Measurements from ENCODE around the gene CRYL1. TPM values are rescaled to one million over a fixed set of nuclear protein-coding genes. Genes with fewer than 3 reads are reported as not detected.

The CRYL1 gene
- polyA plus RNA-seq, 1 donor from 2014 or later: 10.6 TPM

DNA sequence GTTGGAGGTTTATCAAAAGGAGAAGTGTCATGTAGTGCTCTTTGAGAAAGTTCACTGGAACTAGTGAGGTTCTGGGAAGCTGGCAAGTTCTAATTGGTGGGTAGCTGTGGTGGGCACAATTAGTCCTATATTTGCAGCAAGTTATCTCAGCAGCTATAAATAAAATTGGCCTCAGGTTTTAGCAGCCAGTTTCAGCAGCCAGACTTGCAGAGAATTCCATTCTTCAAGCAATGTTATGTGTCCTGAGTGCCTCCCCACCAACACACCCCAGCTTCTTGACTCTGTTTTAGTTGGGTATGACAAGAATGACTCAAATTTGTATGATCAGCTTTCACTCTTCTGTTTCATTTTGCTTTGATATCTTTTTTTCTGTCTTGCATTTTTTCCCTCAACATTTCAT is 46.0 kb upstream of the CRYL1 start (continued):
- TF ChIP-seq MXI1 (conservative IDR thresholded peaks at IDR 0.05; ENCODE audit: poor library complexity, severe bottlenecking): no peak

DNA sequence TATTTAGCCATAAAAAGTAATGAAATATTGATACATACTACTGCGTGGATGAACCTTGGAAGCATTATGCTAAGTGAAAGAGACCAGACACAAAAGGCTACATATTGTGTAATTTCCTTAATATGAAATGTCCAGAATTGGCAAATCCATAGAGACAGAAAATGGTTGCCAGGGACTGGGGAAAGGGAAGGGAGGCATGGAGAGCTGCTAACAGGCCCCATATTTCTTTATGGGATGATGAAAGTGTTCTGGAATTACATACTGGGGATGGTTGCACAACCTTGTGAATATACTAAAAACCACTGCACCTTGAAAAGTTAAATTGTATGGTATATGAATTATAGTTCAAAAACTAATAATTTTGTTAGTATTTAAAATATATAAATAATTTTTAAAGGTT is 44.9 kb upstream of the CRYL1 start:
- Histone ChIP-seq H3F3A (ENCODE audit: insufficient read depth, low read length, poor library complexity, severe bottlenecking) (peaks cover 3% of the 10 kb centered on the region), H3K79me2 (replicated peaks; ENCODE audit: insufficient read depth, low read length) (peaks cover 20% of the 10 kb centered on the region), H3K9me2 (ENCODE audit: insufficient read depth, low read length) (no peaks in the 10 kb centered on the region), H3K36me3 (ENCODE audit: insufficient read depth, low read length) (no peaks in the 10 kb centered on the region), H2AFZ (ENCODE audit: low read depth, low read length) (no peak overlapping the region), H4K20me1 (ENCODE audit: insufficient read depth) (no peaks in the 10 kb centered on the region), H3K27me3 (ENCODE audit: insufficient read depth, low read depth, low read length) (no peaks in the 10 kb centered on the region), H3K9ac (ENCODE audit: low read length) (no peak overlapping the region), H3K9me3 (ENCODE audit: low read length) (no peaks in the 10 kb centered on the region), H3K27ac (ENCODE audit: low read length) (no peak overlapping the region), H3K4me2 (ENCODE audit: low read length) (no peak overlapping the region), H3K4me3 (ENCODE audit: low read length) (no peak overlapping the region)
- TF ChIP-seq CTCF (IDR thresholded peaks at IDR 0.05; ENCODE audit: poor library complexity, severe bottlenecking) (no peak), RAD21 (conservative IDR thresholded peaks at IDR 0.05) (no peak), SMC3 (conservative IDR thresholded peaks at IDR 0.05; ENCODE audit: poor library complexity) (no peak), EP300 (conservative IDR thresholded peaks at IDR 0.05; ENCODE audit: poor library complexity, severe bottlenecking) (no peak), TAF1 (IDR thresholded peaks at IDR 0.05; ENCODE audit: low read depth) (no peak), POLR2AphosphoS5 (IDR thresholded peaks at IDR 0.05) (no peak), MXI1 (conservative IDR thresholded peaks at IDR 0.05; ENCODE audit: poor library complexity, severe bottlenecking) (no peak), EZH2 (IDR thresholded peaks at IDR 0.05; ENCODE audit: borderline replicate concordance, insufficient read depth, low read length, poor library complexity, severe bottlenecking) (no peak), REST (IDR thresholded peaks at IDR 0.05; ENCODE audit: borderline replicate concordance) (no peak)

GRCh38 chr13:20567881-20568528 is 42.3 kb upstream of the CRYL1 start:
- TF ChIP-seq POLR2AphosphoS5 (IDR thresholded peaks at IDR 0.05): no peak
- no peak for TF ChIP-seq CTCF (IDR thresholded peaks at IDR 0.05; ENCODE audit: poor library complexity, severe bottlenecking)
- TF ChIP-seq SMC3 (conservative IDR thresholded peaks at IDR 0.05; ENCODE audit: poor library complexity): no peak
- no peak for TF ChIP-seq EP300 (conservative IDR thresholded peaks at IDR 0.05; ENCODE audit: poor library complexity, severe bottlenecking)
- no peak for TF ChIP-seq EZH2 (IDR thresholded peaks at IDR 0.05; ENCODE audit: borderline replicate concordance, insufficient read depth, low read length, poor library complexity, severe bottlenecking)
- TF ChIP-seq MXI1 (conservative IDR thresholded peaks at IDR 0.05; ENCODE audit: poor library complexity, severe bottlenecking): no peak
- TF ChIP-seq TAF1 (IDR thresholded peaks at IDR 0.05; ENCODE audit: low read depth): no peak
- no peak for TF ChIP-seq REST (IDR thresholded peaks at IDR 0.05; ENCODE audit: borderline replicate concordance)
- TF ChIP-seq RAD21 (conservative IDR thresholded peaks at IDR 0.05): no peak
- Histone ChIP-seq H3K9me3 (ENCODE audit: low read length) (no peaks in the 10 kb centered on the region), H3K9ac (ENCODE audit: low read length) (peak overlapping the region; percentile 88), H3K9me2 (ENCODE audit: insufficient read depth, low read length) (no peaks in the 10 kb centered on the region), H3K27ac (ENCODE audit: low read length) (no peak overlapping the region), H4K20me1 (ENCODE audit: insufficient read depth) (no peaks in the 10 kb centered on the region), H2AFZ (ENCODE audit: low read depth, low read length) (peak overlapping the region; percentile 49), H3K36me3 (ENCODE audit: insufficient read depth, low read length) (no peaks in the 10 kb centered on the region), H3K79me2 (replicated peaks; ENCODE audit: insufficient read depth, low read length) (peaks cover 15% of the 10 kb centered on the region), H3F3A (ENCODE audit: insufficient read depth, low read length, poor library complexity, severe bottlenecking) (peaks cover 3% of the 10 kb centered on the region), H3K4me3 (ENCODE audit: low read length) (peak overlapping the region; percentile 97), H3K4me2 (ENCODE audit: low read length) (peak overlapping the region; percentile 76), H3K27me3 (ENCODE audit: insufficient read depth, low read depth, low read length) (no peaks in the 10 kb centered on the region)

All from neural cell (in vitro differentiated cells).